SK-N-MC (cell line): ENCODE results near the gene ATP6V1A.

Source experiments
- DNase-seq: peaks from one replicate; pipeline ENCODE4 v3.0.0-alpha.2; 2011; ENCODE audit warnings: low read depth, low spot score
- H3K27ac ChIP-seq: fragments of 200-600 bp; sonication (generic); 2 replicates; pipeline ENCODE4 v1.5.1; 2016; ENCODE audit warnings: mixed run types
- H3K36me3 ChIP-seq: fragments of 200-600 bp; sonication (generic); 2 replicates; pipeline ENCODE4 v1.6.1; 2017; ENCODE audit warnings: antibody characterized with exemption, low read length, mixed read lengths; ENCODE audit not compliant: insufficient read depth
- H3K4me3 ChIP-seq: fragments of 200-600 bp; sonication (generic); 2 replicates; pipeline ENCODE4 v1.5.1; 2016
- H3K9ac ChIP-seq: fragments of 200-600 bp; sonication (generic); 2 replicates; pipeline ENCODE4 v1.8.0; 2017; ENCODE audit warnings: mixed run types, mixed read lengths; ENCODE audit not compliant: insufficient read length
- H3K9me3 ChIP-seq: fragments of 200-600 bp; sonication (generic); 2 replicates; pipeline ENCODE4 v1.6.1; 2017; ENCODE audit warnings: low read depth, mild to moderate bottlenecking, antibody characterized with exemption, low read length, moderate library complexity, mixed read lengths
- EZH2 ChIP-seq: fragments of 200-600 bp; sonication (generic); IDR thresholded peaks from one replicate; pipeline ENCODE4 v1.6.1; 2017; ENCODE audit warnings: antibody characterized with exemption
- FOXP2 ChIP-seq: optimal IDR thresholded peaks from 2 replicates; pipeline ENCODE3; 2011; ENCODE audit warnings: mild to moderate bottlenecking, moderate library complexity; ENCODE audit not compliant: insufficient read depth; ENCODE audit errors: extremely low read length, control extremely low read depth
- POLR2AphosphoS5 ChIP-seq: IDR thresholded peaks from 2 replicates; pipeline ENCODE4 v1.6.1; 2012; ENCODE audit warnings: mild to moderate bottlenecking, low read depth, low read length, borderline replicate concordance

Gene ATP6V1A

GRCh38 chr3:113746548-113747282, at the start of gene ATP6V1A:
TSS of gene ATP6V1A (plus strand) at chr3:113747035. CDS start at chr3:113778754, 31,719 bp downstream.
- H3K4me3 ChIP-seq = peak within 1 kb of the TSS; percentile 98
- TF ChIP-seq POLR2AphosphoS5 (peak; percentile 61), FOXP2 (no peak)
- H3K9ac ChIP-seq = peak within 1 kb of the TSS; percentile 99
- H3K9me3 ChIP-seq = no peaks in the 10 kb centered on the region
- peak within 1 kb of the TSS; percentile 100 for H3K27ac ChIP-seq
- peak; percentile 87 for DNase-seq
- peaks cover 10% of the 10 kb centered on the region; the same call in 1 of the 2 replicates for H3K36me3 ChIP-seq

DNA sequence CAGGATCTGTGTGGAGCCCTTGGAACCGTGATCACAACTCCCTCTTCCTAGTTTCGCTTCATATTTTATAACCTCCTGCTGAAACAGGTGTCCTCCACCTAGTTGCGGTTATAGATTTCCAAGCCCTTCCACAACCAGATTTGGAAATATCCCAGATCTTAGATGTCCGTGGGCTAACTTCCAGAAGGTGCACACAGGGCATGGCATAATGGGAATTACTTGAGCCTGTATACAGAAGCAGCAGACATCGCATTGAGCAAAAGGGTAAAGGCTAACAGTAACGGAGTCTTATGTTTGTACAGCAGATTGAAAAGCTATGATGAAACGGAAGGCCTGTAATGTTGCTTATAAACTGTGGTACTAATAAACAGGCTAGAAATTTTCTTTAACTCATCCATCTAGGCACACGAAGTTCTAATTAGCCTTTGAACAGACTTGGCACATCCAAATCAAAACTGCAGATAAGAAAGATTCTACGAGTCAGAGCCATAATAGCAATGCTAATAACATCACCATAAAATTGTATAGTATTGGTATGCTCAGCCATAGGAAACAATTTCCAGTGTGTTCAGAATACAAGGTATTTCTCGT, 49.2 kb upstream of the ATP6V1A start:
- DNase-seq = no peak
- no peak overlapping the region for H3K27ac ChIP-seq

GRCh38 chr3:113698213-113698742, 48.6 kb upstream of the ATP6V1A start:
- Histone ChIP-seq H3K9me3 (no peaks in the 10 kb centered on the region), H3K36me3 (no peaks in the 10 kb centered on the region), H3K4me3 (peak overlapping the region; percentile 89), H3K27ac (no peak overlapping the region), H3K9ac (peak overlapping the region; percentile 85)
- TF ChIP-seq POLR2AphosphoS5 (no peak), FOXP2 (no peak), EZH2 (no peak)
- no peak for DNase-seq

More for the DNA sequence above, 49.2 kb upstream of the ATP6V1A start:
- peak overlapping the region; percentile 89 for H3K4me3 ChIP-seq
- H3K9ac ChIP-seq = peak overlapping the region; percentile 85
- TF ChIP-seq POLR2AphosphoS5 (no peak), EZH2 (no peak), FOXP2 (no peak)
- H3K9me3 ChIP-seq = no peaks in the 10 kb centered on the region
- no peaks in the 10 kb centered on the region for H3K36me3 ChIP-seq

- TF ChIP-seq EZH2 (no peak), FOXP2 (no peak)
- no peaks in the 10 kb centered on the region for H3K36me3 ChIP-seq
- H3K27ac ChIP-seq = no peak overlapping the region
- H3K4me3 ChIP-seq = no peak overlapping the region
- no peaks in the 10 kb centered on the region for H3K9me3 ChIP-seq
- no peak overlapping the region for H3K9ac ChIP-seq
- DNase-seq = no peak
Measured at GRCh38 chr3:113698956-113699355, 47.9 kb upstream of the ATP6V1A start.

- TF ChIP-seq FOXP2 (no peak), EZH2 (no peak)
- Histone ChIP-seq H3K4me3 (no peak overlapping the region), H3K36me3 (no peaks in the 10 kb centered on the region), H3K9me3 (no peaks in the 10 kb centered on the region), H3K27ac (no peak overlapping the region), H3K9ac (no peak overlapping the region)
- DNase-seq = no peak
Measured at GRCh38 chr3:113707835-113708234, 39.0 kb upstream of the ATP6V1A start.

DNA sequence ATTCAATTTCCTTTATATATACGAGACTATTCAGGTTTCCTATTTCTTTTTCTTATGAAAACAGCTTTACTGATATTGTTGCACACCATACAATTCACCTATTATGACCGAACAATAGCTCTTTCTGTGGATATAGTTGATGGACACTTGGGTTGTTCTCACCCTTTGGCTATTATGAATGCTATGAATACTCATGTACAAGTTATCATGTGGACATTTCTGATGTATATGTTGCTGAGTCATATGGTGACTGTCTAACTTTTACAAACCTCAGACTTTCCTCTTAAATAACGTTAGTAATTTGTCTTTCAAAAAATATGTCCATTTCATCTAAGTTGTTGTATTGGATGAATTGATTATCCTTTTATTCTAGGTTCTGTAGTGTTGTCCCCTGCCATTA, 34.7 kb upstream of the ATP6V1A start:
- TF ChIP-seq POLR2AphosphoS5 = no peak
- TF ChIP-seq FOXP2 = no peak
- no peak for TF ChIP-seq EZH2
- DNase-seq = no peak
- Histone ChIP-seq H3K27ac (no peak overlapping the region), H3K9me3 (no peaks in the 10 kb centered on the region), H3K36me3 (peaks cover 18% of the 10 kb centered on the region), H3K4me3 (no peak overlapping the region), H3K9ac (no peak overlapping the region)

GRCh38 chr3:113714702-113715101, 32.1 kb upstream of the ATP6V1A start:
- Histone ChIP-seq H3K9ac (no peak overlapping the region), H3K4me3 (no peak overlapping the region), H3K27ac (no peak overlapping the region), H3K9me3 (no peaks in the 10 kb centered on the region), H3K36me3 (peaks cover 42% of the 10 kb centered on the region)
- TF ChIP-seq FOXP2 (no peak), POLR2AphosphoS5 (no peak)
- no peak for DNase-seq

DNA sequence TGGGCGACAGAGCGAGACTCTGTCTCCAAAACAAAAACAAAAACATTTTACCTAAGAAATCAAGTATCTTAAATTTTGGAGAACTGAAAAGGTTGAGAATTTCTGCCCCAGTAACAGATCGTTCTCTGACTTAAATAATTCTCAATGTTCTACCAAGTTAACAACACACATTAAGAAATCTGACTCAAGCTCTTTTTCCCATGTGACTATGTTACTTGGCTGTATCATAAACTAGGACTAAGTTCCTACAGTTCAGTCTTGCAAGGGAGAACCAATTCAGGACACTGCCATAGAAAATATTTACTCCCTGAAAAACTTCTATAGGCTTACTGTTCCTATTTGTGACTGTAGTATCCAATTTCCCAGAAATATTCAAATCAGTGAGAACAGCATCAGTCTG, 29.5 kb upstream of the ATP6V1A start:
- no peak overlapping the region for H3K27ac ChIP-seq
- H3K9ac ChIP-seq = no peak overlapping the region
- H3K36me3 ChIP-seq = peaks cover 68% of the 10 kb centered on the region
- no peaks in the 10 kb centered on the region for H3K9me3 ChIP-seq
- DNase-seq = no peak
- H3K4me3 ChIP-seq = no peak overlapping the region
- TF ChIP-seq POLR2AphosphoS5 (no peak), EZH2 (no peak), FOXP2 (no peak)
